Frontal cortex (tissue), 4 donors: ENCODE data around the gene FAM20C. TPM values are rescaled to one million over a fixed set of nuclear protein-coding genes. Genes with fewer than 3 reads are reported as not detected.
"Not testable (repeated sequence)": the region's sequence is repeated elsewhere in the genome, so short reads cannot be mapped to it uniquely, and the experiment has no call there.

ENCODE experiments used
- DNase-seq, 2 donors: peaks; one replicate each; pipeline ENCODE4 v3.0.0; 2012; ENCODE audit warnings: low spot score in 2 of 2
- FAIRE-seq: peaks from 2 replicates; lab custom pipeline; 2012; peaks lifted over from hg19 to GRCh38; lab: Jason Lieb, UNC
- total RNA-seq: library from RNA; depleted of rRNA; stranded (reverse); fragments of >200 nt; gene quantifications from one replicate; pipeline ENCODE4 v1.2.3, GENCODE V29; 2014
- donor health status: control.
- donor health status: control.
- donor health status: control.

FAM20C gene
- total RNA-seq, 1 donor from 2014 or later, result 19.6 TPM

DNA sequence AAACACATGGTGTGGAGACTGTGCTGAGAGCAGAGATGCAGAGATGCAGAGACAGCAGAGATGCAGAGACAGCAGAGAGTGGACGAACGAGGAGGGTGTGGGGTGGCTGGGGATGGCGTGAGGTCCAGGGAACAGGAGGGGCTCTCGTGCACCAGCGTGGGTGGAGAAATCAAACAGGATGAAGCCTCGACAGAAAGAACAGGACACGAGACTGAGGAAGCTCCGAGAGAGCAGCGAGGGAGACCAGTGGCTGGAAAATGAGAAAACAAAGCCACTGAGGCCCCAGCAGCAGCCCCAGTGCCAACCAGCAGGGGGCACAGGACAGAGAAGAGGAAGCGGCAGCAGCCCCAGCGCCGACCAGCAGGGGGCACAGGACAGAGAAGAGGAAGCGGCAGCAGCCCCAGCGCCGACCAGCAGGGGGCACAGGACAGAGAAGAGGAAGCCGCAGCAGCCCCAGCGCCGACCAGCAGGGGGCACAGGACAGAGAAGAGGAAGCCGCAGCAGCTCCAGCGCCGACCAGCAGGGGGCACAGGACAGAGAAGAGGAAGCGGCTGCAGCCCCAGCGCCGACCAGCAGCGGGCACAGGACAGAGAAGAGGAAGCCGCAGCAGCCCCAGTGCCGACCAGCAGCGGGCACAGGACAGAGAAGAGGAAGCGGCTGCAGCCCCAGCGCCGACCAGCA, 70.4 kb downstream of the FAM20C start:
- DNase-seq, FAIRE-seq: not testable (repeated sequence)

- not testable (repeated sequence) for FAIRE-seq, DNase-seq
These were observed 71.3 kb downstream of the FAM20C start for GRCh38 chr7:263483-264351.

- DNase-seq, result peak in 1 of 2 donors; percentile 29
- FAIRE-seq, result no peak
These were observed 72.3 kb downstream of the FAM20C start for GRCh38 chr7:264541-265191.

GRCh38 chr7:265192-265997, 73.0 kb downstream of the FAM20C start:
- peak in 1 of 2 donors; percentile 30 for DNase-seq
- FAIRE-seq, result no peak

GRCh38 chr7:265998-266850, 73.9 kb downstream of the FAM20C start:
- FAIRE-seq (no peak), DNase-seq (peak in 1 of 2 donors; percentile 13)

DNA sequence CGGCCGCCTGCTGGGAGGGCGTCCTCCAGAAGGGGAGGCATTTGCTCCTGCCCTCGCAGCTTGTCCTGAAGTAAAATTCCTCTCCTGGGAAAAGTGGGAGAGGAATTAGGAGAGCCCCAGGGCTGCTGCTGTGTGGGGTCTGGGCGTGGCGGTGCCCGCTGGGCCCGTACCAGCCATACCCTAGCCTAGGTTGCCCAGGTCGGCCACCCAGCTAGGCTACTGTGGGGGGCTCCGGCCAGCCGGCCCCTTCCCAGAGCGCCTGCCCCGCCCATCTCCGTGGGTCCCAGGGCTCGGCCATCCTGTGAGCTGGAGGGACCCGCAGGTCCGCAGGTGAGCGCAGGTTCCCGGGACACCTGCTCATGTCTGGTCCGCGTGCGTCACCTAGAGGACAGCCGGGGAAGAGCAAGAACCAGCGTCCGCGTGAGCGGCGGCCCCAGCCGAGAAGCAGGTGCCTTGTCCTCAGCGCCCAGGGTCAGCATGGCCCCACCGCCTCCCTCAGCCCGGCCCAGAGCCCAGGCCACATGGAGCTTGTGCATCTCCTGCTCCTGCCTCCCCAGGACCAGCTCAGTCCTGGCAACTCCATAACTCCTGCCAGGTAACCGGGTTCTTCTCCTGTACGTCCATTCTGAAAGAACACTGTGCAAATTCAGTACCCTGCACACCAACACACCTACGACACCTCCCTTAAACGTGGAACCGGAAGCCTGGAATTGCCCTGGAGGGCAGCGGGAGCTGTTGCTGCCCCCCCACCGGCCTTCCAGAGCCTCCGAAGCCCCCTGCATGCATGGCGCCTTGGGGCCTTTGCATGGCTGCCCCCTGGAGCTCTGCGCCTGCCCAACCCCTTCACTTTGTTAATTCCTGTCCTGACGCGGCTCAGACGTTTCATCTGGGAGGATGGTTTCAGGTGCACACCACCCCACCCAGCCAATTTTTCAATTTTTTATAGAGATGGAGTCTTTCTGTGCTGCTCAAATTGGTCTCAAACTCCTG, 74.8 kb downstream of the FAM20C start:
- DNase-seq (no peak), FAIRE-seq (no peak)

DNA sequence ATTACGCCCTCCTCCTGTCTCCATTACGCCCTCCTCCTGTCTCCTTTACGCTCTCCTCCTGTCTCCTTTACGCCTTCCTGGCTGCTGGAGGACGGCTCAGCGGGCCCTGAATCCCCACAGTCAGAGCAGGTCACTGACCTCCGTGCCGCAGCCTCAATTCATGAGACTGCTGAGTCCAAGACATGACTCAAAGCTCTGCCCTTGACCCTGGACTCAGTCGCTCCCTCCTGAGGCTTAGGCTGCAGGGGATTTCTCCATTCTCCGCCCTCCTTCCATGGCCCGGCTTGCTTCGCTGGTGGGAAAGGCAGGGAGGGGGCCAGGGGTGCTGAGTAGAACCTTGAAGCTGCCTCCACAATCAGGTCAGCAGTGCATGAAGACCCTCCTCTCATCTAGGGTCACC, 76.6 kb downstream of the FAM20C start:
- DNase-seq, result no peak
- no peak for FAIRE-seq

DNA sequence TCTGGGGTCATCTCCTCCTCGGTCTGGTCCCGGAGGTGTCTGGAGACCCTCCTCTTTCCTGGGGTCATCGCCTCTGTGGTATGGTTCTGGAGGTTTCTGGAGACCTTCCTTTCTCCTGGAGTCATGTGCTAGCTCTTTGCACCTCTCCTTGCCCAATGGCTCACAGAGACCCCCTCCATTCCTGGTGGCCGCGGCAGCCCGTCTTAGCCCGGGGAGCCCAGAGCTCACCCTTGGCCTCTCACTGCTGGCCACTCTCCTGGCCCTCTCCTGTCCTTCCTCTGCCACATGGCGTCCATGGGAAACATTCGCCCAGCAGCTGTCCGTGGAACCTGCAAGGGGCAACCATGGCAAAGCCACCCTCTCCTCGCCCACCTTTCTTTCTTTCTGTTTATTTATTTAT, 77.3 kb downstream of the FAM20C start:
- no peak for DNase-seq

DNA sequence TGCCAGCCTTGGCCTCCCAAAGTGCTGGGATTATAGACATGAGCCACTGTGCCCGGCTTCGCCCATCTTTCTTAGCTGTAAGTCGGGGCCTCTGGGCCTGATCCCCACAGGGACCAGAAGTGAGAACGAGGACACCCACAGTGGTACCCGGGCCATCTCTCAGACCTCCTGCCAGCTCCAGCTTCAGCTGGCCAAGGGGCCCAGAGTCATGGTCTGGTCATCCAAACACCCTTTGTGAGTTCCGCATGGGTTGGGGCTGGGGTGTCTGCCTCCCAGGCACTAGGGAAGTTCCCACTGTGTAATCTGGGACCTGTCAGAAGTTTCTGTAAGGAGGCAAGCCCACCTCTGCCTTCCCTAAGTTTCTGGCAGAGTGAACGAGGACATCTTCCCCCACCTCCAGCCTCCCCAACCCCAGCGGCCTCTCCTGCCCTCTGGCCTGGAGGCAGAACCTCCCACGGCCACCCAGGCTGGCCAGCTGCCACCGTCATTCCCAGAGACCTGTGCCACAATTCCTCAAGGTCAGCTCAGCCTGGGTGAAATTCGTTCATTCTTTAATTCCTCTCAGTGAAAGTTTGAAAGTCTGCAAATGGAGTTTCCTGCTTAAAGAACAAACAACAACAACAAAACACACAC, 78.1 kb downstream of the FAM20C start:
- no peak for DNase-seq
- FAIRE-seq, result no peak

More for the DNA sequence above, 77.3 kb downstream of the FAM20C start:
- no peak for FAIRE-seq

- FAIRE-seq (no peak), DNase-seq (no peak)
These were observed 79.1 kb downstream of the FAM20C start for GRCh38 chr7:271266-272107.

- FAIRE-seq (no peak), DNase-seq (no peak)
These were observed 79.8 kb downstream of the FAM20C start for GRCh38 chr7:272108-272615.

DNA sequence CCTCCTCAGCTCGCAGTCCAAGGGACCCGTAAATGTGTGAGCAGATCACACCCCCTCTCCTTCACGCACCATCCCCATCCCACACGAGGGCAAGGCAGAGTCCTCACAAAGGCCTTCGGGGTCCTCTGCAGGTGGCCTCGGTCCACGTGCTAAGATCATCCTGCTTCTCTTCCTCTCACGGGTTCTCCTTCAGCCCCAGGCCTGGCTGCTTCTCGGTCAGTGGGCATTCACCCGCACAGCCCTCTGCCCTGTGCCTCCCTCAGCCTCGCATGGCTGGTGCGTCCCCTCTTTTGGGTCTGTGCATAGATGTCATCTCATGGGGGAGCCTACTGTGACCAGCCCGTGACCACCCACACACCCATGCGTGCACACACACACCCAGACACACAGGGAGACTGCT, 80.3 kb downstream of the FAM20C start:
- DNase-seq (no peak), FAIRE-seq (no peak)

DNA sequence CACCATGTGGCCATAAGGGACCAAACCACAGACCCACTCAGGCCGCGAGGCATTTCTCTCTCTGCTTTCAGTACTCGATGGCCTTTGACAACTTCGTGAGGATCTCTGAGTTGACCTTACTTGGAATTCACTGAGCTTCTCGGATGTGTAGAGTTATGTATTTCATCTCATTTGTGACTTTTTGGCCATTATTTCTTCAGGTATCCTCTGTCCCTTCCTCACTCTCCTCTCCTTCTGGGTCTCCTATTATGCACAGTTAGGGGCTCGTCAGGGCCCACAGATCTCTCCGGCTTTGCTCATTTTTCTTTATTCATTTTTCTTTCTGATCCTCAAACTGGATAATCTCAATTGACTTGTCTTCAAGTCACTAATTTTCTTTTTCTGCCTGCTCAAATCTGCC, 81.0 kb downstream of the FAM20C start:
- DNase-seq (no peak), FAIRE-seq (no peak)

GRCh38 chr7:274266-274665, 81.9 kb downstream of the FAM20C start:
- no peak for FAIRE-seq
- DNase-seq, result no peak

- FAIRE-seq (no peak), DNase-seq (no peak)
These were observed 84.0 kb downstream of the FAM20C start for GRCh38 chr7:276230-276835.

DNA sequence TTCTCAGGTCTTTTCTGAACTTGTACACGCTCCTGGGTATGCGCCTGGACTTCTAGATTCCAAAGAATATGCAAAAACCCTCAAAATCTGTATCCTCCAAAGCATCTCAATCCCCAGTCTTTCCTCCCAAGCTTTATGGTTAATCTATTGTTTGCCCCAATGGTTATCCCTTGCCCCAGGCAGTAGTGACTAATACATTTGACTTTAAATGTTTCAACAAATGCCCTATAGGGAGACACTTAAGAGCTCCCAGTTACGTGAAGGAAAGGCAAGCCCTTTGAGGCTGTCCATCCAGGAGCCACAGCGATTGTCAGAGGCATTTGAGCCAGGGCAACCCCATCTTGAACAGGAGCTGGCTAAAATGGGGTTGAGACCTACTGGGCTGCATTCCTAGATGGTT, 84.9 kb downstream of the FAM20C start:
- no peak for DNase-seq
- FAIRE-seq, result no peak
